Hair follicle dermal papilla cell (primary cell): ENCODE data around the gene ZNF365. TPM values are rescaled to one million over a fixed set of nuclear protein-coding genes. Genes with fewer than 3 reads are reported as not detected.

ENCODE experiments used
- small RNA-seq: library from RNA; depleted of rRNA; stranded (forward); fragments of <200 nt; gene quantifications from one replicate; pipeline ENCODE3, GENCODE V24; 2012
- total RNA-seq: library from RNA; depleted of rRNA; stranded (reverse); fragments of >200 nt; gene quantifications from 2 replicates; pipeline ENCODE4 v1.2.3, GENCODE V29; 2012

The ZNF365 gene, protein sequence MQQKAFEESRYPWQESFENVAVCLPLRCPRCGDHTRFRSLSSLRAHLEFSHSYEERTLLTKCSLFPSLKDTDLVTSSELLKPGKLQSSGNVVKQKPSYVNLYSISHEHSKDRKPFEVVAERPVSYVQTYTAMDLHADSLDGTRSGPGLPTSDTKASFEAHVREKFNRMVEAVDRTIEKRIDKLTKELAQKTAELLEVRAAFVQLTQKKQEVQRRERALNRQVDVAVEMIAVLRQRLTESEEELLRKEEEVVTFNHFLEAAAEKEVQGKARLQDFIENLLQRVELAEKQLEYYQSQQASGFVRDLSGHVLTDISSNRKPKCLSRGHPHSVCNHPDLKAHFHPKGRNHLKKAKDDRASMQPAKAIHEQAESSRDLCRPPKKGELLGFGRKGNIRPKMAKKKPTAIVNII
- total RNA-seq = 3.9 and 4.0 TPM in 2 replicates

DNA sequence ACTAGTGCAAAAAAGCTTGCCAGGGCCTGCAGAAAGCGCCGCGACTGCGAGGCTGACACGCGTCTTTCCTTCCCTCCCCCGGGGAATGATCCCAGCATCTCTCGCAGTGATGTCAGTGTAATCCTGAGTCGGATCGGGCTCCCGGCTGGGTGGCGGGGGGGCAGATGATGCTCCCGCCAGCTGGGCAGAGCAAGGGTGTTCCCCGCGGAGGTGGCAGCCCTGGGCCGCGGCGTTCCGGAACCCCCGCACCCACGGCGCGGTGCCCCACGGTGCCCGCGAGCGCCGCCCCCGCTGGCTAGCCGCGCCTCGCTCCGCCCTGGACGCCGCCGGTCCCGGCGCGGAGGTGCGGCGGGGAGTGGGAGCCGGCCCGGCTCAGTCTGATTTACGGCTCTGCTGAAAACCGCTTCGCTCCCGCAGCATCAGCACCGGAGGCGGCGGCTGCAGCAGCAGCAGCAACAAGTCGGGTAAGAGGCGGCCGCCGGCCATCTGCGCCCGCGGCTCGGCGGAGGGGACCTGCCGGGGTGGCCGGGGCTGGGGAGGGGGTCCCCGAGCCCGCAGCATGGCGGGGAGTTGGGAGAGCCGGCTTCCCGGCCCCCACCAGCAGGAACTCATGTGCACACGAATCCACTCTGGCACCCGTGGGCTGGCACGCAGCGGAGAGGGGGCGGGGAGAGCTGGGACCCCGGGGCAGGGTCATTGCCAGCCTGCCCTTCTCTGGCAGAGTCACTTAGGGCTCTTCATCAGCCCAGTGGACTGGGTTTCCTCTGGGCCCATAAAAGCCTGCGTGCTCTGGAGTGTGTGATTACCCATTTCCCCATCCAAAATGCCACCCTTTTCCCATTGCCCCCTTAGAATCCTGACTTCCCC is at the start of gene ZNF365:
ZNF365 (plus strand) TSS at position 375 of the 867 bp plus-strand sequence. CDS start 1,825 bp downstream, outside the sequence.

Small RNAs within 50 kb of the gene (small RNA-seq; reads per million reads assigned to genes)
- gene RN7SL591P = not detected

Other genes starting within 250 kb of the ZNF365 start
- gene RTKN2, start 105.5 kb upstream of the ZNF365 start, total RNA-seq = 0.61 and 0.65 TPM in 2 replicates